ENCODE results near the gene ITGAV.
A peak's percentile ranks its signal among the peaks of the same experiment; 100 is the strongest.

The ITGAV gene

GRCh38 chr2:186560254-186560653, 29.6 kb upstream of the ITGAV start:
- Histone ChIP-seq H3K4me1 (ENCODE audit: control insufficient read depth, insufficient read depth, low read length) (no peaks in the 10 kb centered on the region), H3K9me3 (ENCODE audit: control insufficient read depth, insufficient read depth, low read depth, low read length) (no peaks in the 10 kb centered on the region), H3K27ac (ENCODE audit: extremely low read depth, low read depth, low read length) (no peak overlapping the region), H3K4me3 (ENCODE audit: low read depth, low read length) (no peak overlapping the region), H3K36me3 (ENCODE audit: control insufficient read depth in 2 of 2, insufficient read depth in 1 of 2, low read length in 2 of 2) (no peaks in the 10 kb centered on the region)
- ChIA-PET CTCF (no interaction called here), POLR2A (interaction anchor here (0.6 kb wide), 1 partner anchor 11 kb away, joined by 5 read pairs; no protein-coding TSS in a partner anchor)
- TF ChIP-seq ZBTB8A (tag by site-specific recombination; IDR thresholded peaks at IDR 0.05), result peak; percentile 58; the same call in 1 of the 2 replicates
- no peak for TF ChIP-seq INSM2 (tag by site-specific recombination; IDR thresholded peaks at IDR 0.05)
- 0 out of 2 replicates have a peak, but pooled peaks have one; percentile 46 for TF ChIP-seq ZNF560 (tag by site-specific recombination; IDR thresholded peaks at IDR 0.05; ENCODE audit: borderline replicate concordance)
- no peak for TF ChIP-seq ZNF280D (tag by site-specific recombination; IDR thresholded peaks at IDR 0.05)
- peak; percentile 60; the same call in 1 of the 2 replicates for TF ChIP-seq ZNF202 (tag by site-specific recombination; IDR thresholded peaks at IDR 0.05; ENCODE audit: borderline replicate concordance)
- no peak for TF ChIP-seq ZBTB21 (tag by site-specific recombination; IDR thresholded peaks at IDR 0.05)
- peak; percentile 79 for TF ChIP-seq ZNF394 (tag by site-specific recombination; IDR thresholded peaks at IDR 0.05; ENCODE audit: borderline replicate concordance)
- TF ChIP-seq ZNF580 (tag by site-specific recombination; IDR thresholded peaks at IDR 0.05), result 0 out of 2 replicates have a peak, but pooled peaks have one; percentile 27
- peak; percentile 76 for TF ChIP-seq ZNF518A (tag by site-specific recombination; conservative IDR thresholded peaks at IDR 0.05; ENCODE audit: low read depth)
- TF ChIP-seq ZXDB (tag by site-specific recombination; IDR thresholded peaks at IDR 0.05), result peak; percentile 53; the same call in 1 of the 2 replicates
- TF ChIP-seq ZNF433 (tag by site-specific recombination; IDR thresholded peaks at IDR 0.05; ENCODE audit: low read depth), result 0 out of 2 replicates have a peak, but pooled peaks have one; percentile 31
- peak; percentile 38; the same call in 1 of the 2 replicates for TF ChIP-seq ZNF664 (tag by site-specific recombination; IDR thresholded peaks at IDR 0.05)
- TF ChIP-seq ZNF140 (tag by site-specific recombination; IDR thresholded peaks at IDR 0.05), result peak; percentile 77
- no peak for TF ChIP-seq ZNF624 (tag by site-specific recombination; IDR thresholded peaks at IDR 0.05)
- 0 out of 2 replicates have a peak, but pooled peaks have one; percentile 19 for TF ChIP-seq ZNF629 (tag by site-specific recombination; IDR thresholded peaks at IDR 0.05)
- TF ChIP-seq ZNF510 (tag by site-specific recombination; IDR thresholded peaks at IDR 0.05; ENCODE audit: insufficient replicate concordance), result peak; percentile 11
- peak; percentile 42; the same call in 1 of the 2 replicates for TF ChIP-seq REST (tag by site-specific recombination; IDR thresholded peaks at IDR 0.05)
- no peak for TF ChIP-seq ZNF362 (tag by site-specific recombination; IDR thresholded peaks at IDR 0.05)
- TF ChIP-seq ZNF623 (tag by site-specific recombination; IDR thresholded peaks at IDR 0.05), result peak; percentile 57

Data from HEK293 (cell line).